ENCODE results near the gene CUZD1. TPM values are rescaled to one million over a fixed set of nuclear protein-coding genes. Genes with fewer than 3 reads are reported as not detected.

CUZD1 gene
- total RNA-seq, 1 donor from 2014 or later: 0.23 TPM

DNA sequence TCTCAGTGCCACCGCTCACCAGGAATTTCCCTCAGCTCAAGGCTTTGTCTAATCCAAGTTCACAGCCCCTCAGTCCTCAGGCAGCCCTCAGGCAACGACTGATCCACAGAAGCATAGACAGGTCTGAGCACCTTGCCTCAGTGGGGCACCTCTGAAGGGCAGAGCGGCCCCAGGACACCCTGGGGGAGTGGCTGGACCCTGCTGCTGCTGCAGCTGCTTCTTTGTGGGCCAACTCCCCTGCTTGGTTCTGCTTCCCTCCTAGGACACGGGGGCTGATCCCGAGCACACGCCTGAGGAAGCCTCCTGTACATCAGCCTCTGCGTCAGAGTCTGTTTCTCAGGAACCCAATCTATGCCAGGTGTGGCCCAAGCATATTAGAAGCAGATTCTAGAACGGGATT is 16.2 kb downstream of the CUZD1 start:
- H3K27me3 Mint-ChIP-seq (ENCODE audit: low read depth, unreplicated experiment): peaks cover 13% of the 10 kb centered on the region
- Histone ChIP-seq H3K27me3 (ENCODE audit: insufficient read depth, low read length) (no peaks in the 10 kb centered on the region), H3K4me3 (ENCODE audit: insufficient read depth, low read depth, low read length) (no peak overlapping the region), H4K20me1 (ENCODE audit: insufficient read depth, low read length) (no peaks in the 10 kb centered on the region), H3K36me3 (ENCODE audit: insufficient read depth, low read length) (peaks cover 2% of the 10 kb centered on the region), H3K27ac (ENCODE audit: low read depth, low read length) (no peak overlapping the region), H3K79me2 (ENCODE audit: insufficient read depth, low read length) (no peaks in the 10 kb centered on the region), H2AFZ (ENCODE audit: low read depth, low read length) (no peak overlapping the region), H3K4me1 (ENCODE audit: insufficient read depth, low read length) (no peaks in the 10 kb centered on the region), H3K9ac (ENCODE audit: low read length) (no peak overlapping the region), H3K4me2 (ENCODE audit: low read length) (no peak overlapping the region), H3K9me3 (ENCODE audit: insufficient read depth, low read depth, low read length) (no peaks in the 10 kb centered on the region)
- no peak for FAIRE-seq
- no peak for TF ChIP-seq EZH2 (IDR thresholded peaks at IDR 0.05; ENCODE audit: insufficient read depth, low read length)
- TF ChIP-seq, protein P1, sequence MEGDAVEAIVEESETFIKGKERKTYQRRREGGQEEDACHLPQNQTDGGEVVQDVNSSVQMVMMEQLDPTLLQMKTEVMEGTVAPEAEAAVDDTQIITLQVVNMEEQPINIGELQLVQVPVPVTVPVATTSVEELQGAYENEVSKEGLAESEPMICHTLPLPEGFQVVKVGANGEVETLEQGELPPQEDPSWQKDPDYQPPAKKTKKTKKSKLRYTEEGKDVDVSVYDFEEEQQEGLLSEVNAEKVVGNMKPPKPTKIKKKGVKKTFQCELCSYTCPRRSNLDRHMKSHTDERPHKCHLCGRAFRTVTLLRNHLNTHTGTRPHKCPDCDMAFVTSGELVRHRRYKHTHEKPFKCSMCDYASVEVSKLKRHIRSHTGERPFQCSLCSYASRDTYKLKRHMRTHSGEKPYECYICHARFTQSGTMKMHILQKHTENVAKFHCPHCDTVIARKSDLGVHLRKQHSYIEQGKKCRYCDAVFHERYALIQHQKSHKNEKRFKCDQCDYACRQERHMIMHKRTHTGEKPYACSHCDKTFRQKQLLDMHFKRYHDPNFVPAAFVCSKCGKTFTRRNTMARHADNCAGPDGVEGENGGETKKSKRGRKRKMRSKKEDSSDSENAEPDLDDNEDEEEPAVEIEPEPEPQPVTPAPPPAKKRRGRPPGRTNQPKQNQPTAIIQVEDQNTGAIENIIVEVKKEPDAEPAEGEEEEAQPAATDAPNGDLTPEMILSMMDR (IDR thresholded peaks at IDR 0.05; ENCODE audit: insufficient read depth, low read depth, low read length): no peak
- H3K9me3 Mint-ChIP-seq (ENCODE audit: unreplicated experiment): no peaks in the 10 kb centered on the region
- DNase-seq (ENCODE audit: low read depth): no peak
- no peaks in the 10 kb centered on the region for H3K36me3 Mint-ChIP-seq (ENCODE audit: low read depth, unreplicated experiment)
- no peak overlapping the region for H3K27ac Mint-ChIP-seq (ENCODE audit: unreplicated experiment)
- H3K4me1 Mint-ChIP-seq (ENCODE audit: low read depth, unreplicated experiment): no peaks in the 10 kb centered on the region
- H3K4me3 Mint-ChIP-seq (ENCODE audit: unreplicated experiment): no peak overlapping the region

DNA sequence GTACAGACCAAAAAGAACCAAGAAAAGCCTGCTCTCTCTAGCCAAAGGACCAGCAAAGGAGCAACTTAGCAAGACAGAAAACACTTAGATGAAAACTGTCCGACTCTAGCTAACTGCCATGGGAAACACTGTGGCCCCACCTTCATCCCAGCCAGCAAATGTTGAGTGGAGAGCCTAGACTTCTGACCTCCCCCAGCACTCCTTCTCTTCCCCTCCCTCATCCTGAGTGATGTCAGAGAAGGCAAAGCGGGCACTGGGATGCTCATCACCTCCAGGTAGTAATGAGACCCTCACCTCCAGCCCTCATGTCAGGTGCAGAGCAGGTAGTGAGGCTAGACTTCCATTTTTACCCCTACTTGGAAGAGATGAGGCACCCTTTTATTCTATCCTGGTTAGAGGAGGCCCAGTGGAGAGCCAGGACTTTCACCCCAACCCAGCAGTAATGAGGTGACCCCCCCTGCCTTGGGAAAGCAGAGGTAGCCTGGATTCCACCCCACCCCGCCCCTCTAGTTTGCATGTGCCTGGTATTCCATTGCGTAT is 16.9 kb downstream of the CUZD1 start:
- H4K20me1 ChIP-seq (ENCODE audit: insufficient read depth, low read length): no peaks in the 10 kb centered on the region
- H3K9me3 Mint-ChIP-seq (ENCODE audit: unreplicated experiment): no peaks in the 10 kb centered on the region
- no peak overlapping the region for H3K9ac ChIP-seq (ENCODE audit: low read length)
- no peaks in the 10 kb centered on the region for H3K36me3 Mint-ChIP-seq (ENCODE audit: low read depth, unreplicated experiment)
- DNase-seq (ENCODE audit: low read depth) (no peak), FAIRE-seq (no peak)
- H3K36me3 ChIP-seq (ENCODE audit: insufficient read depth, low read length): peaks cover 2% of the 10 kb centered on the region
- no peaks in the 10 kb centered on the region for H3K4me1 ChIP-seq (ENCODE audit: insufficient read depth, low read length)
- H3K79me2 ChIP-seq (ENCODE audit: insufficient read depth, low read length): no peaks in the 10 kb centered on the region
- H3K9me3 ChIP-seq (ENCODE audit: insufficient read depth, low read depth, low read length): no peaks in the 10 kb centered on the region
- H3K27ac ChIP-seq (ENCODE audit: low read depth, low read length): no peak overlapping the region
- H3K4me3 Mint-ChIP-seq (ENCODE audit: unreplicated experiment): no peak overlapping the region
- H3K4me2 ChIP-seq (ENCODE audit: low read length): no peak overlapping the region
- no peak overlapping the region for H2AFZ ChIP-seq (ENCODE audit: low read depth, low read length)
- no peak overlapping the region for H3K27ac Mint-ChIP-seq (ENCODE audit: unreplicated experiment)
- peaks cover 20% of the 10 kb centered on the region for H3K27me3 Mint-ChIP-seq (ENCODE audit: low read depth, unreplicated experiment)
- H3K4me3 ChIP-seq (ENCODE audit: insufficient read depth, low read depth, low read length): no peak overlapping the region
- H3K27me3 ChIP-seq (ENCODE audit: insufficient read depth, low read length): no peaks in the 10 kb centered on the region
- TF ChIP-seq EZH2 (IDR thresholded peaks at IDR 0.05; ENCODE audit: insufficient read depth, low read length): no peak
- TF ChIP-seq, protein P1 (IDR thresholded peaks at IDR 0.05; ENCODE audit: insufficient read depth, low read depth, low read length): no peak
- H3K4me1 Mint-ChIP-seq (ENCODE audit: low read depth, unreplicated experiment): no peaks in the 10 kb centered on the region

DNA sequence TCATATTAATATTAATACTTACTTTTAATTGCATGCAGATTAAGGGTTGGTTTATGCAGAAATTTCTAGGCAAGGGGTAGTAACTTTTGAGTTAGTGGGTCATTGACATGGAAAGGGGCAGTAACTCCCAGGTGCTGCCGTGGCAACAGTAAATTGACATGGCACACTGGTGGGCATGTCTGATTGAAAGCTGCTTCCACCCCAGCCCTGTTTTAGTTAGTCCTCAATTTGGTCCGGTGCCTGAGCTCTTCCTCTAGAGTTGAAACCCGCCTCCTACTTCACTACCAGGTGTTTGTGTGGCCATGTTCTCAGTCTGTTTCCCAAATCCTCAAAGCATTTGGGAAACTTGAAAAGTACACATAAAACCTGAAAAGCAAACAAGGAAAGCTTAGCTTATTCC is 18.4 kb downstream of the CUZD1 start:
- no peaks in the 10 kb centered on the region for H3K9me3 Mint-ChIP-seq (ENCODE audit: unreplicated experiment)
- DNase-seq (ENCODE audit: low read depth): no peak
- Histone ChIP-seq H3K4me3 (ENCODE audit: insufficient read depth, low read depth, low read length) (no peak overlapping the region), H3K4me2 (ENCODE audit: low read length) (no peak overlapping the region), H4K20me1 (ENCODE audit: insufficient read depth, low read length) (no peaks in the 10 kb centered on the region), H2AFZ (ENCODE audit: low read depth, low read length) (no peak overlapping the region), H3K36me3 (ENCODE audit: insufficient read depth, low read length) (peaks cover 2% of the 10 kb centered on the region), H3K27me3 (ENCODE audit: insufficient read depth, low read length) (no peaks in the 10 kb centered on the region), H3K9me3 (ENCODE audit: insufficient read depth, low read depth, low read length) (no peaks in the 10 kb centered on the region), H3K79me2 (ENCODE audit: insufficient read depth, low read length) (no peaks in the 10 kb centered on the region), H3K27ac (ENCODE audit: low read depth, low read length) (no peak overlapping the region), H3K9ac (ENCODE audit: low read length) (no peak overlapping the region), H3K4me1 (ENCODE audit: insufficient read depth, low read length) (no peaks in the 10 kb centered on the region)
- no peaks in the 10 kb centered on the region for H3K4me1 Mint-ChIP-seq (ENCODE audit: low read depth, unreplicated experiment)
- H3K27ac Mint-ChIP-seq (ENCODE audit: unreplicated experiment): no peak overlapping the region
- H3K4me3 Mint-ChIP-seq (ENCODE audit: unreplicated experiment): no peak overlapping the region
- H3K27me3 Mint-ChIP-seq (ENCODE audit: low read depth, unreplicated experiment): peaks cover 27% of the 10 kb centered on the region
- TF ChIP-seq, protein P1 (IDR thresholded peaks at IDR 0.05; ENCODE audit: insufficient read depth, low read depth, low read length): no peak
- no peak for TF ChIP-seq EZH2 (IDR thresholded peaks at IDR 0.05; ENCODE audit: insufficient read depth, low read length)
- FAIRE-seq: no peak
- no peaks in the 10 kb centered on the region for H3K36me3 Mint-ChIP-seq (ENCODE audit: low read depth, unreplicated experiment)
